IMR-90 (cell line): Measurements from ENCODE around the gene PEX5. TPM values are rescaled to one million over a fixed set of nuclear protein-coding genes. Genes with fewer than 3 reads are reported as not detected.
A peak's percentile ranks its signal among the peaks of the same experiment; 100 is the strongest.

Experiments
- ATAC-seq: fragments of 200-7000 bp; cut with Tn5 transposase; 2 replicates; pipeline ENCODE4 v1.9.1; 2020; ENCODE audit warnings: low read depth, mild to moderate bottlenecking, moderate library complexity
- BruUV-seq: library from RNA; stranded (reverse); fragments of 400-500 nt; replicated peaks from 2 replicates; lab custom pipeline; 2021; lab: Mats Ljungman, UMichigan
- CTCF ChIA-PET: fragments of 300-600 bp; formaldehyde crosslinking; extraction: SDS; loops from one replicate; lab custom pipeline; 2021; ENCODE audit warnings: antibody characterized with exemption; lab: Yijun Ruan, JAX
- POLR2A ChIA-PET: fragments of 300-600 bp; sonication (Branson Sonifier 250); formaldehyde crosslinking; loops from one replicate; lab custom pipeline; 2022; ENCODE audit warnings: antibody characterized with exemption; ENCODE audit not compliant: unreplicated experiment; lab: Charles Lee
- DNase-seq: peaks from one replicate; pipeline ENCODE4 v3.0.0; 2013
- H2AFZ ChIP-seq: replicated peaks from 2 replicates; pipeline ENCODE3; 2013; ENCODE audit warnings: low read length, mild to moderate bottlenecking; ENCODE audit not compliant: poor library complexity
- H2AK5ac ChIP-seq: 2 replicates; pipeline ENCODE4 v1.6.1; 2013; ENCODE audit warnings: low read depth, low read length, inconsistent platforms
- H2AK9ac ChIP-seq: replicated peaks from 2 replicates; pipeline ENCODE3; 2013; ENCODE audit warnings: mild to moderate bottlenecking, low read depth, low read length, moderate library complexity; ENCODE audit not compliant: poor library complexity
- H2BK120ac ChIP-seq: 2 replicates; pipeline ENCODE4 v1.6.1; 2013; ENCODE audit warnings: low read depth, low read length, inconsistent platforms
- H2BK15ac ChIP-seq: 3 replicates; pipeline ENCODE4 v1.6.1; 2013; ENCODE audit warnings: low read depth, low read length, inconsistent platforms
- H2BK20ac ChIP-seq: 2 replicates; pipeline ENCODE4 v1.6.1; 2013; ENCODE audit warnings: low read depth, mild to moderate bottlenecking, inconsistent platforms, low read length, moderate library complexity
- H2BK5ac ChIP-seq: 2 replicates; pipeline ENCODE4 v1.6.1; 2013; ENCODE audit warnings: mild to moderate bottlenecking, low read depth, low read length, inconsistent platforms; ENCODE audit not compliant: poor library complexity, severe bottlenecking
- H3K14ac ChIP-seq: replicated peaks from 2 replicates; pipeline ENCODE4 v1.6.1; 2013; ENCODE audit warnings: low read depth, low read length, inconsistent platforms
- H3K18ac ChIP-seq: 2 replicates; pipeline ENCODE4 v1.6.1; 2013; ENCODE audit warnings: low read depth, low read length, control low read depth
- H3K23ac ChIP-seq: 2 replicates; pipeline ENCODE4 v1.6.1; 2013; ENCODE audit warnings: low read depth, low read length, inconsistent platforms
- H3K27ac ChIP-seq: 2 replicates; pipeline ENCODE4 v1.5.1; 2013; ENCODE audit warnings: mild to moderate bottlenecking, control low read depth, low read length; ENCODE audit not compliant: insufficient read depth
- H3K27me3 ChIP-seq: 2 replicates; pipeline ENCODE4 v1.6.1; 2013; ENCODE audit warnings: low read length; ENCODE audit not compliant: control insufficient read depth, insufficient read depth
- H3K36me3 ChIP-seq: 2 replicates; pipeline ENCODE4 v1.6.1; 2013; ENCODE audit warnings: low read length, mixed read lengths; ENCODE audit not compliant: control insufficient read depth, insufficient read depth
- H3K4ac ChIP-seq: 2 replicates; pipeline ENCODE4 v1.6.1; 2013; ENCODE audit warnings: low read depth, low read length, inconsistent platforms
- H3K4me1 ChIP-seq: 2 replicates; pipeline ENCODE4 v1.6.1; 2013; ENCODE audit warnings: low read length, mixed read lengths; ENCODE audit not compliant: control insufficient read depth, insufficient read depth
- H3K4me2 ChIP-seq: 2 replicates; pipeline ENCODE4 v1.6.1; 2013; ENCODE audit warnings: low read depth, mild to moderate bottlenecking, control low read depth, low read length, moderate library complexity
- H3K4me3 ChIP-seq: 2 replicates; pipeline ENCODE4 v1.5.1; 2013; ENCODE audit warnings: low read depth, mild to moderate bottlenecking, control low read depth, low read length, moderate library complexity; ENCODE audit not compliant: insufficient read depth
- H3K56ac ChIP-seq: 2 replicates; pipeline ENCODE4 v1.6.1; 2013; ENCODE audit warnings: low read length, inconsistent platforms; ENCODE audit not compliant: insufficient read depth; ENCODE audit errors: extremely low read depth
- H3K79me1 ChIP-seq, 2 experiments: 2 replicates each; pipeline ENCODE4 v1.6.1; 2013; ENCODE audit warnings: low read length in 2 of 2, inconsistent platforms in 1 of 2, low read depth in 1 of 2
- H3K9ac ChIP-seq: 2 replicates; pipeline ENCODE4 v1.6.1; 2013; ENCODE audit warnings: low read depth, low read length, control low read depth
- H3K9me1 ChIP-seq: 2 replicates; pipeline ENCODE4 v1.6.1; 2013; ENCODE audit warnings: low read length, inconsistent platforms; ENCODE audit not compliant: insufficient read depth
- H3K9me3 ChIP-seq: 2 replicates; pipeline ENCODE4 v1.6.1; 2013; ENCODE audit warnings: low read length; ENCODE audit not compliant: control insufficient read depth, insufficient read depth
- H4K20me1 ChIP-seq: 2 replicates; pipeline ENCODE4 v1.6.1; 2013; ENCODE audit warnings: low read length, inconsistent platforms; ENCODE audit not compliant: insufficient read depth
- H4K5ac ChIP-seq: 2 replicates; pipeline ENCODE4 v1.6.1; 2013; ENCODE audit warnings: mild to moderate bottlenecking, low read depth, low read length, control low read depth
- H4K8ac ChIP-seq, 2 experiments: 2 replicates each; pipeline ENCODE4 v1.6.1; 2013; ENCODE audit warnings: low read depth in 2 of 2, low read length in 2 of 2, control low read depth in 1 of 2, inconsistent platforms in 1 of 2
- H4K91ac ChIP-seq: 2 replicates; pipeline ENCODE4 v1.6.1; 2013; ENCODE audit warnings: low read depth, low read length, inconsistent platforms; ENCODE audit not compliant: insufficient read depth
- BHLHE40 ChIP-seq: fragments of 150-350 bp; IDR thresholded peaks from 2 replicates; pipeline ENCODE4 v1.6.1; 2016; ENCODE audit warnings: mild to moderate bottlenecking, low read depth, low read length
- CEBPB ChIP-seq: IDR thresholded peaks from 2 replicates; pipeline ENCODE4 v1.6.1; 2012; ENCODE audit warnings: low read depth, low read length, improper control_type of control experiment
- CHD1 ChIP-seq: IDR thresholded peaks from 2 replicates; pipeline ENCODE4 v1.6.1; 2012; ENCODE audit warnings: low read depth, low read length, improper control_type of control experiment
- FOS ChIP-seq: fragments of 150-350 bp; IDR thresholded peaks from 2 replicates; pipeline ENCODE4 v1.6.1; 2016; ENCODE audit warnings: low read depth, low read length
- MAFK ChIP-seq: IDR thresholded peaks from 2 replicates; pipeline ENCODE4 v1.6.1; 2012; ENCODE audit warnings: low read depth, low read length, improper control_type of control experiment
- MAZ ChIP-seq: IDR thresholded peaks from 2 replicates; pipeline ENCODE4 v1.6.1; 2012; ENCODE audit warnings: low read depth, mild to moderate bottlenecking, low read length, improper control_type of control experiment, moderate library complexity, borderline replicate concordance
- MXI1 ChIP-seq: IDR thresholded peaks from 2 replicates; pipeline ENCODE4 v1.6.1; 2012; ENCODE audit warnings: low read depth, mild to moderate bottlenecking, low read length, moderate library complexity, borderline replicate concordance
- NFE2L2 ChIP-seq: fragments of 150-350 bp; IDR thresholded peaks from 2 replicates; pipeline ENCODE4 v1.6.1; 2016; ENCODE audit warnings: low read depth, mild to moderate bottlenecking, low read length
- POLR2A ChIP-seq: IDR thresholded peaks from 2 replicates; pipeline ENCODE4 v1.6.1; 2012; ENCODE audit warnings: mild to moderate bottlenecking, low read depth, low read length
- RAD21 ChIP-seq: IDR thresholded peaks from 2 replicates; pipeline ENCODE4 v1.6.1; 2012; ENCODE audit warnings: low read length, improper control_type of control experiment
- RCOR1 ChIP-seq: IDR thresholded peaks from 2 replicates; pipeline ENCODE4 v1.6.1; 2012; ENCODE audit warnings: mild to moderate bottlenecking, low read length, improper control_type of control experiment; ENCODE audit not compliant: insufficient replicate concordance
- RFX5 ChIP-seq: IDR thresholded peaks from 2 replicates; pipeline ENCODE4 v1.8.0; 2012; ENCODE audit warnings: low read depth, mild to moderate bottlenecking, low read length, moderate library complexity
- SMC3 ChIP-seq: fragments of 150-350 bp; IDR thresholded peaks from 2 replicates; pipeline ENCODE4 v1.6.1; 2016; ENCODE audit warnings: low read depth, mild to moderate bottlenecking, antibody characterized with exemption, low read length, moderate library complexity
- WGBS, 2 experiments: methylation state at CpG; one replicate each; pipeline versions ENCODE4 v1.1.5 to v1.1.7; 2013; ENCODE audit warnings: missing lambda C conversion rate in 2 of 2; ENCODE audit not compliant: insufficient read length in 1 of 2; ENCODE audit errors: extremely low coverage in 2 of 2; 5-methylcytosine and 5-hydroxymethylcytosine counted together
- dilution Hi-C: fragments of 300-500 bp; cut with HindIII; formaldehyde crosslinking; loops from one replicate; pipeline ENCODE4 v1.14.3; 2018; ENCODE audit warnings: low sequenced_read_pairs; ENCODE audit not compliant: unreplicated experiment
- in situ Hi-C: fragments of 300-500 bp; cut with MboI; formaldehyde crosslinking; loops from 3 replicates; pipeline ENCODE4 v1.14.3; 2019; ENCODE audit warnings: low sequenced_read_pairs, inconsistent platforms, mixed read lengths
- intact Hi-C: fragments of 100-400 bp; cut with micrococcal nuclease; formaldehyde crosslinking; loops from 2 replicates; pipeline ENCODE4 v1.10.0; 2022
- polyA plus RNA-seq, 3 experiments: library from polyadenylated mRNA; depleted of rRNA; stranded (reverse); fragments of >200 nt; gene quantifications; 2 replicates each; pipeline ENCODE4 v1.2.3, GENCODE V29; 2012; ENCODE audit warnings: low replicate concordance in 1 of 3
- total RNA-seq: library from RNA; depleted of rRNA; stranded (reverse); fragments of >200 nt; gene quantifications from 2 replicates; pipeline ENCODE4 v1.2.3, GENCODE V29; 2012
- TF ChIP-seq, protein P1 (sequence below): fragments of 150-350 bp; IDR thresholded peaks from 2 replicates; pipeline ENCODE4 v1.6.1; 2016; ENCODE audit warnings: low read depth, mild to moderate bottlenecking, low read length, moderate library complexity, borderline replicate concordance
- TF ChIP-seq, protein P2 (sequence below): fragments of 150-350 bp; IDR thresholded peaks from 2 replicates; pipeline ENCODE4 v1.6.1; 2017; ENCODE audit warnings: mild to moderate bottlenecking, antibody characterized with exemption, low read length, low read depth

Gene PEX5
- total and polyA plus RNA-seq, 2 of the 4 experiments (the other 2 are of a cell fraction) = 14.4 to 18.3 TPM

DNA sequence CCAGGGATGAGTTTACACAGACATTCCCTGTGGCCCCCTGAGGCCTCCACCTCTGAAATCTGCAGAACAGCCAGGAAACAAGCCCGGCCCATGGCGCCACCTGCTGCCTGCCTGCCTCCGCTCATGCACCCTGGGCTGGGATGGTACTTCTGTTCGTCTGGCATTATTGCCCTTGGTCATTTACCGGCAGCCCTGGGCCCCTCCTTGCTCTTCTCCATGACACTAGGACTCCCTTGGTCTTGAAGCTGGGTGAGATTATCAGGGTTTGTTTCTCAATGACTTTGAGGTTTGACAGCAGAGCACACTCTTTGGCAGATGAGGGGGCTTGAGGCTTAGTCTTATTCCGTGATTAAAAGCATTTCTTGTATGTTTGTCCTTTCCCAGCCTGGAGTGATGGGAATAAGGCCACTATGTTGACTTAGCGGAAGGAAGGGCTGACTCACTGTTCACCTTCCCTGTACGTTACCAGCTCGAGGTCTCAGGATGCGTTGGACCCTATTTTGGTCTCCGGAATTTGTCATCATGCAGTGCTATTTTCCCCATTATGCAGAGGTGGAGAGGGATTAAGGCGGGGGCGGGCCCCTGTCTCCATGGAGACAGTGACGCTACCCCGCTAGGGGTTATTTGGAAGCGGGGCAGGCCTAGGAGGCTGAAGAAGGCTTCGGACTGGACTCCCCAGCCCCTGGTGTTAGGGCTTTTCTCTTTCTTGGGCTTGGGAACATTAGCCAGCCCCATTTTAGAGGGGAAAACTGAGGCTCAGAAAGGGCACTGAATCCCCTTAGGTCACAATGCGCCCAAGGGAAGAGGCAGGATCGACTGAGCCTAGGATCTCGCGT, 706 bp upstream of the PEX5 start:
- intact Hi-C loops (loop anchor here (1.0 kb wide), 2 partner anchors 46 to 128 kb away; partner anchors contain the start of gene C1S), in situ Hi-C loops (no loop called here), dilution Hi-C loops (no loop called here)
- Histone ChIP-seq H3K4me3 (peak overlapping the region; percentile 69), H3K23ac (peak overlapping the region; percentile 93), H3K27ac (peak overlapping the region; percentile 76), H3K79me1 (peaks cover 0 to 30% of the 10 kb centered on the region in 2 experiments; a peak in 2 of 4 replicates), H2BK120ac (peak overlapping the region; percentile 65; the same call in 1 of the 2 replicates), H4K8ac (peak overlapping the region; percentile 49 to 89), H2BK15ac (peak overlapping the region; percentile 19; the same call in 1 of the 3 replicates), H3K4me2 (peak overlapping the region; percentile 81), H3K18ac (peak overlapping the region; percentile 61), H3K4ac (peak overlapping the region; percentile 81), H3K9me1 (0 out of 2 replicates have a peak, but pooled peaks cover 4% of the 10 kb centered on the region), H2AK5ac (0 out of 2 replicates have a peak overlapping the region, but pooled peaks have one; percentile 3), H4K5ac (peak overlapping the region; percentile 70), H3K56ac (peak overlapping the region; percentile 41; the same call in 1 of the 2 replicates), H3K9ac (peak overlapping the region; percentile 87), H3K36me3 (peaks cover 4% of the 10 kb centered on the region), H2AK9ac (peak overlapping the region; percentile 20), H4K20me1 (no peaks in the 10 kb centered on the region), H3K14ac (peak overlapping the region; percentile 86), H3K27me3 (no peaks in the 10 kb centered on the region), H3K9me3 (no peaks in the 10 kb centered on the region), H3K4me1 (peaks cover 7% of the 10 kb centered on the region), H2AFZ (peak overlapping the region; percentile 96), H2BK20ac (peak overlapping the region; percentile 67), H4K91ac (peak overlapping the region; percentile 60; the same call in 1 of the 2 replicates), H2BK5ac (peak overlapping the region; percentile 59)
- DNase-seq = peak; percentile 82
- WGBS, 2 experiments = 14% methylated on average over 11 of the region's 21 CpGs; no CpG with 5 or more reads in 1 of the 2 experiments
- ChIA-PET CTCF (interaction anchor here (0.8 kb wide), 1 partner anchor 44 kb away, joined by 3 read pairs; no protein-coding TSS in a partner anchor), POLR2A (interaction anchor here (0.5 to 0.7 kb wide), 2 partner anchors 13 to 748 kb away, joined by 4 to 5 read pairs; no protein-coding TSS in a partner anchor)
- ATAC-seq = peak; percentile 58
- no TSS peak for BruUV-seq
- TF ChIP-seq RCOR1 (no peak), FOS (peak; percentile 50), MAZ (peak; percentile 41; the same call in 1 of the 2 replicates), MAFK (no peak), CHD1 (no peak), RAD21 (peak; percentile 72), CEBPB (no peak), NFE2L2 (no peak), MXI1 (no peak), RFX5 (no peak), SMC3 (peak; percentile 59), POLR2A (peak; percentile 29), BHLHE40 (no peak)
- TF ChIP-seq, protein P1, sequence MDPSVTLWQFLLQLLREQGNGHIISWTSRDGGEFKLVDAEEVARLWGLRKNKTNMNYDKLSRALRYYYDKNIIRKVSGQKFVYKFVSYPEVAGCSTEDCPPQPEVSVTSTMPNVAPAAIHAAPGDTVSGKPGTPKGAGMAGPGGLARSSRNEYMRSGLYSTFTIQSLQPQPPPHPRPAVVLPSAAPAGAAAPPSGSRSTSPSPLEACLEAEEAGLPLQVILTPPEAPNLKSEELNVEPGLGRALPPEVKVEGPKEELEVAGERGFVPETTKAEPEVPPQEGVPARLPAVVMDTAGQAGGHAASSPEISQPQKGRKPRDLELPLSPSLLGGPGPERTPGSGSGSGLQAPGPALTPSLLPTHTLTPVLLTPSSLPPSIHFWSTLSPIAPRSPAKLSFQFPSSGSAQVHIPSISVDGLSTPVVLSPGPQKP = no peak
- TF ChIP-seq, protein P2, sequence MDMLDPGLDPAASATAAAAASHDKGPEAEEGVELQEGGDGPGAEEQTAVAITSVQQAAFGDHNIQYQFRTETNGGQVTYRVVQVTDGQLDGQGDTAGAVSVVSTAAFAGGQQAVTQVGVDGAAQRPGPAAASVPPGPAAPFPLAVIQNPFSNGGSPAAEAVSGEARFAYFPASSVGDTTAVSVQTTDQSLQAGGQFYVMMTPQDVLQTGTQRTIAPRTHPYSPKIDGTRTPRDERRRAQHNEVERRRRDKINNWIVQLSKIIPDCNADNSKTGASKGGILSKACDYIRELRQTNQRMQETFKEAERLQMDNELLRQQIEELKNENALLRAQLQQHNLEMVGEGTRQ = no peak
